H1 (cell line): ENCODE measurements around the gene CUX1. TPM values are rescaled to one million over a fixed set of nuclear protein-coding genes. Genes with fewer than 3 reads are reported as not detected.

Experiments
- CTCF ChIA-PET: fragments of 300-600 bp; sonication (Branson Sonifier 250); formaldehyde crosslinking; loops from one replicate; lab custom pipeline; 2021; ENCODE audit not compliant: partially characterized antibody; lab: Charles Lee
- POLR2A ChIA-PET: fragments of 300-600 bp; sonication (Branson Sonifier 250); formaldehyde crosslinking; loops from one replicate; lab custom pipeline; 2021; ENCODE audit warnings: inconsistent platforms; ENCODE audit not compliant: partially characterized antibody; lab: Charles Lee
- DNase-seq, 2 experiments: peaks; one replicate each; pipeline versions ENCODE4 v3.0.0 to v3.0.0-alpha.2; 2010 to 2022; ENCODE audit warnings: low spot score in 2 of 2, low read depth in 1 of 2, mixed read lengths in 1 of 2
- FAIRE-seq: peaks from 2 replicates; lab custom pipeline; 2011; peaks lifted over from hg19 to GRCh38; lab: Jason Lieb, UNC
- H2AFZ ChIP-seq: 2 replicates; pipeline ENCODE4 v1.8.1; 2012; ENCODE audit warnings: low read length, inconsistent platforms
- H2AK5ac ChIP-seq: 2 replicates; pipeline ENCODE4 v1.6.1; 2013; ENCODE audit warnings: low read depth, low read length
- H2BK120ac ChIP-seq: replicated peaks from 2 replicates; pipeline ENCODE3; 2013; ENCODE audit warnings: low read depth, low read length, inconsistent platforms
- H2BK12ac ChIP-seq: 2 replicates; pipeline ENCODE4 v1.6.1; 2013; ENCODE audit warnings: low read depth, low read length
- H2BK15ac ChIP-seq: 2 replicates; pipeline ENCODE4 v1.6.1; 2013; ENCODE audit warnings: low read length
- H2BK20ac ChIP-seq: 2 replicates; pipeline ENCODE4 v1.6.1; 2013; ENCODE audit warnings: low read length
- H2BK5ac ChIP-seq: 2 replicates; pipeline ENCODE4 v1.6.1; 2013; ENCODE audit warnings: low read depth, low read length
- H3K14ac ChIP-seq: 2 replicates; pipeline ENCODE4 v1.6.1; 2013; ENCODE audit warnings: inconsistent platforms; ENCODE audit not compliant: insufficient read length
- H3K18ac ChIP-seq: 2 replicates; pipeline ENCODE4 v1.6.1; 2013; ENCODE audit warnings: low read length; ENCODE audit errors: extremely low read depth
- H3K23ac ChIP-seq: 2 replicates; pipeline ENCODE4 v1.6.1; 2013; ENCODE audit warnings: inconsistent platforms; ENCODE audit not compliant: insufficient read length
- H3K23me2 ChIP-seq: 2 replicates; pipeline ENCODE4 v1.6.1; 2013; ENCODE audit warnings: low read depth, low read length
- H3K27ac ChIP-seq: 2 replicates; pipeline ENCODE4 v1.6.1; 2011; ENCODE audit warnings: low read depth, low read length, inconsistent platforms
- H3K27me3 ChIP-seq, 4 experiments: replicated peaks in 1 of 4; 1 replicate in 1 of 4; 2 replicates in 3 of 4; pipeline versions ENCODE4 v1.6.1 to v1.8.1; 2011 to 2013; ENCODE audit warnings: low read length in 3 of 4, mild to moderate bottlenecking in 3 of 4, inconsistent platforms in 2 of 4, mixed read lengths in 2 of 4, moderate library complexity in 1 of 4; ENCODE audit not compliant: control insufficient read depth in 3 of 4, insufficient read depth in 3 of 4; ENCODE audit errors: extremely low read depth in 1 of 4
- H3K36me3 ChIP-seq, 4 experiments: 2 replicates each; pipeline versions ENCODE4 v1.6.1 to v1.8.1; 2011 to 2013; ENCODE audit warnings: mild to moderate bottlenecking in 4 of 4, low read length in 3 of 4, moderate library complexity in 2 of 4, control low read depth in 1 of 4, inconsistent platforms in 1 of 4; ENCODE audit not compliant: insufficient read depth in 4 of 4, control insufficient read depth in 2 of 4
- H3K4ac ChIP-seq: replicated peaks from 2 replicates; pipeline ENCODE3; 2013; ENCODE audit warnings: low read length, low read depth, mixed read lengths, inconsistent platforms; ENCODE audit not compliant: insufficient read length
- H3K4me1 ChIP-seq, 4 experiments: replicated peaks in 1 of 4; 1 replicate in 1 of 4; 2 replicates in 3 of 4; pipeline versions ENCODE4 v1.6.1 to v1.8.1; 2011 to 2013; ENCODE audit warnings: low read length in 3 of 4, inconsistent platforms in 2 of 4, mixed read lengths in 1 of 4; ENCODE audit not compliant: insufficient read depth in 4 of 4, control insufficient read depth in 3 of 4
- H3K4me2 ChIP-seq, 2 experiments: 2 replicates each; pipeline versions ENCODE4 v1.6.1 to v1.8.1; 2011 to 2013; ENCODE audit warnings: low read depth in 2 of 2, low read length in 2 of 2, control low read depth in 1 of 2, inconsistent platforms in 1 of 2, mild to moderate bottlenecking in 1 of 2; ENCODE audit not compliant: insufficient read depth in 1 of 2
- H3K4me3 ChIP-seq, 4 experiments: fragments of 200-600, 300-600 bp in 1 of 4; sonication (generic), shearing (Covaris generic), sonication (Bioruptor Twin) in 1 of 4; 2 replicates each; pipeline versions ENCODE4 v1.5.1 to v1.8.1; 2011 to 2016; ENCODE audit warnings: low read length in 4 of 4, low read depth in 3 of 4, control low read depth in 2 of 4, inconsistent platforms in 2 of 4, mild to moderate bottlenecking in 2 of 4, mixed read lengths in 1 of 4, moderate library complexity in 1 of 4; ENCODE audit not compliant: insufficient read depth in 2 of 4; ENCODE audit errors: extremely low read depth in 1 of 4
- H3K56ac ChIP-seq: replicated peaks from 2 replicates; pipeline ENCODE3; 2013; ENCODE audit warnings: low read depth, mild to moderate bottlenecking, mixed read lengths, low read length, inconsistent platforms; ENCODE audit not compliant: insufficient read length
- H3K79me1 ChIP-seq: 2 replicates; pipeline ENCODE4 v1.6.1; 2013; ENCODE audit warnings: low read depth, low read length, control low read depth
- H3K79me2 ChIP-seq, 2 experiments: 2 replicates each; pipeline versions ENCODE4 v1.6.1 to v1.8.1; 2012 to 2013; ENCODE audit warnings: low read length in 2 of 2, mild to moderate bottlenecking in 2 of 2, inconsistent platforms in 1 of 2; ENCODE audit not compliant: insufficient read depth in 2 of 2, control insufficient read depth in 1 of 2
- H3K9ac ChIP-seq, 4 experiments: replicated peaks in 1 of 4; 1 replicate in 1 of 4; 2 replicates in 3 of 4; pipeline versions ENCODE4 v1.6.1 to v1.8.1; 2011 to 2013; ENCODE audit warnings: low read depth in 3 of 4, low read length in 3 of 4, control low read depth in 2 of 4, mild to moderate bottlenecking in 2 of 4, moderate library complexity in 2 of 4, inconsistent platforms in 1 of 4; ENCODE audit errors: extremely low read depth in 1 of 4
- H3K9me3 ChIP-seq, 2 experiments: 2 replicates each; pipeline versions ENCODE4 v1.6.1 to v1.8.1; 2012 to 2013; ENCODE audit warnings: mild to moderate bottlenecking in 2 of 2, moderate library complexity in 2 of 2, control low read depth in 1 of 2, inconsistent platforms in 1 of 2, low read depth in 1 of 2, low read length in 1 of 2, mixed read lengths in 1 of 2; ENCODE audit not compliant: insufficient read depth in 2 of 2
- H4K20me1 ChIP-seq, 2 experiments: replicated peaks in 1 of 2; 2 replicates each; pipeline versions ENCODE3 to v1.8.1; 2011 to 2013; ENCODE audit warnings: inconsistent platforms in 2 of 2, low read length in 2 of 2, mild to moderate bottlenecking in 1 of 2; ENCODE audit not compliant: insufficient read depth in 2 of 2, control insufficient read depth in 1 of 2
- H4K5ac ChIP-seq: 2 replicates; pipeline ENCODE4 v1.6.1; 2013; ENCODE audit warnings: low read length, low read depth, mixed read lengths, inconsistent platforms; ENCODE audit not compliant: insufficient read length
- H4K8ac ChIP-seq: 2 replicates; pipeline ENCODE4 v1.8.0; 2013; ENCODE audit warnings: mild to moderate bottlenecking, moderate library complexity, low read length, inconsistent platforms; ENCODE audit not compliant: insufficient read depth; ENCODE audit errors: extremely low read depth
- H4K91ac ChIP-seq: replicated peaks from 2 replicates; pipeline ENCODE3; 2013; ENCODE audit warnings: low read length, mixed read lengths, inconsistent platforms; ENCODE audit not compliant: insufficient read length
- BCL11A ChIP-seq, 2 experiments: IDR thresholded peaks; one replicate each; pipeline ENCODE4 v1.6.1; 2011; ENCODE audit warnings: low read depth in 2 of 2, low read length in 2 of 2, mild to moderate bottlenecking in 2 of 2
- WGBS, 2 experiments: shearing (Covaris generic) in 1 of 2; methylation state at CpG; one replicate each; pipeline versions ENCODE4 v1.1.6 to v1.1.7; 2013 to 2015; ENCODE audit warnings: low lambda C conversion rate in 2 of 2, mixed read lengths in 2 of 2, inconsistent platforms in 1 of 2, low coverage in 1 of 2, missing lambda C conversion rate in 1 of 2; ENCODE audit not compliant: insufficient replicate concordance in 2 of 2, insufficient coverage in 1 of 2, insufficient read length in 1 of 2; ENCODE audit errors: extremely low coverage in 1 of 2, missing lambda C conversion rate in 1 of 2; 5-methylcytosine and 5-hydroxymethylcytosine counted together
- polyA plus RNA-seq, 7 experiments: library from polyadenylated mRNA; depleted of rRNA in 3 of 7; stranded (reverse) in 5 of 7; unstranded in 2 of 7; fragments of >200 nt in 5 of 7; fragments of 200-250 nt in 2 of 7; gene quantifications; 1 replicate in 5 of 7; 2 replicates in 1 of 7; 4 replicates in 1 of 7; pipeline versions ENCODE4 v1.2.1 to v1.2.3, GENCODE V29; 2011 to 2013; ENCODE audit warnings: missing spikeins in 2 of 7, mixed read lengths in 2 of 7
- total RNA-seq: library from RNA; stranded (reverse); fragmentation: NEBNext Ultra II Directional; extraction: Animal tissue kit (Norgen Biotek cat#: 25700); gene quantifications from 2 replicates; pipeline ENCODE4 v1.2.1, GENCODE V29; 2021

The CUX1 gene
- total and polyA plus RNA-seq, 2 of the 8 experiments (the other 6 are each of a cell fraction or from before 2014, with no cell fraction given) = 21.6 to 65.9 TPM

GRCh38 chr7:102322202-102322715, 504.8 kb downstream of the CUX1 start:
- no peak overlapping the region for H3K27ac ChIP-seq

More at GRCh38 chr7:102322202-102322715, 504.8 kb downstream of the CUX1 start:
- H3K9ac ChIP-seq = no peak overlapping the region
- no peak overlapping the region for H4K5ac ChIP-seq
- no peak for FAIRE-seq
- H3K56ac ChIP-seq = no peak overlapping the region
- H3K4ac ChIP-seq = no peak overlapping the region
- no peak for DNase-seq
- H4K20me1 ChIP-seq = peaks cover 0 to 7% of the 10 kb centered on the region in 2 experiments
- no peak overlapping the region for H2BK15ac ChIP-seq
- no peaks in the 10 kb centered on the region for H3K9me3 ChIP-seq
- H2BK20ac ChIP-seq = no peak overlapping the region
- H2BK12ac ChIP-seq = no peak overlapping the region
- H3K18ac ChIP-seq = no peak overlapping the region
- no peak overlapping the region for H3K4me2 ChIP-seq
- CTCF ChIA-PET = interaction anchor here (0.6 to 8.6 kb wide), 6 partner anchors 16 to 1040 kb away, joined by 3 to 134 read pairs (median 8); no protein-coding TSS in a partner anchor
- H2BK5ac ChIP-seq = no peak overlapping the region
- H3K14ac ChIP-seq = no peak overlapping the region
- TF ChIP-seq BCL11A (IDR thresholded peaks at IDR 0.05; ENCODE audit: low read depth in 2 of 2, low read length in 2 of 2) = no peak
- TF ChIP-seq, all 59 proteins: peak for 0
- Histone ChIP-seq H3K23me2 (peaks cover 5% of the 10 kb centered on the region), H3K23ac (no peak overlapping the region), H3K27me3 (peaks cover 0 to 2% (median 0%) of the 10 kb centered on the region in 4 experiments; a peak in 3 of 7 replicates), H3K36me3 (no peaks in the 10 kb centered on the region; a peak in 1 of 8 replicates), H4K91ac (no peak overlapping the region), H4K8ac (no peak overlapping the region), H2AFZ (no peak overlapping the region), H3K4me3 (no peak overlapping the region; a peak in 2 of 8 replicates), H3K4me1 (peaks cover 4 to 10% (median 7%) of the 10 kb centered on the region in 4 experiments; a peak in 6 of 7 replicates), H3K79me1 (no peaks in the 10 kb centered on the region), H2AK5ac (0 out of 2 replicates have a peak overlapping the region, but pooled peaks have one; percentile 39), H3K79me2 (no peaks in the 10 kb centered on the region), H2BK120ac (no peak overlapping the region)
- WGBS, 2 experiments = 77% methylated on average over 5 of the region's 8 CpGs; no CpG with 5 or more reads in 1 of the 2 experiments
- POLR2A ChIA-PET = interaction anchor here (0.6 to 1.4 kb wide), 4 partner anchors 9 to 73 kb away, joined by 3 to 4 read pairs (median 4); no protein-coding TSS in a partner anchor
